HG02970 (cell line): ENCODE data around the gene OCA2.
A peak's percentile ranks its signal among the peaks of the same experiment; 100 is the strongest.

ENCODE experiments used
- ATAC-seq: cut with Tn5 transposase; IDR thresholded peaks from one replicate; pipeline ENCODE4 v1.9.1; 2021; ENCODE audit warnings: mild to moderate bottlenecking, moderate library complexity, moderate number of reproducible peaks; ENCODE audit not compliant: unreplicated experiment, low FRiP score

Gene OCA2

DNA sequence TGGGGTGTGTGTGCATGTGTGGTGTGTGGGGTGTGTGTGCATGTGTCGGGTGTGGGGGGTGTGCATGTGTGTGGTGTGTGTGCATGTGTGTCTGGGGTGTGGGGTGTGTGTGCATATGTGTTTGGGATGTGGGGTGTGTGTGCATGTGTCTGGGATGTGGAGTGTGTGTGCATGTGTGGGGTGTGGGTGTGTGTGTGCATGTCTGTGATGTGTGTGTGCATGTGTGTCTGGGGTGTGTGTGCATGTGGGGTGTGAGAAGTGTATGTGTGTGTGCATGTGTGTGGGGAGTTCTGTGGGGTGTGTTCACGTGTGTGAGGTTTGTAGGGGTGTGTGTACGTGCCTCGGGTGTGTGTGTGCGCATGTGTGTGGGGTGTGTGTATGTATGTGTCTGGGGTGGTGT is 6.7 kb upstream of the OCA2 start:
- ATAC-seq = no peak

DNA sequence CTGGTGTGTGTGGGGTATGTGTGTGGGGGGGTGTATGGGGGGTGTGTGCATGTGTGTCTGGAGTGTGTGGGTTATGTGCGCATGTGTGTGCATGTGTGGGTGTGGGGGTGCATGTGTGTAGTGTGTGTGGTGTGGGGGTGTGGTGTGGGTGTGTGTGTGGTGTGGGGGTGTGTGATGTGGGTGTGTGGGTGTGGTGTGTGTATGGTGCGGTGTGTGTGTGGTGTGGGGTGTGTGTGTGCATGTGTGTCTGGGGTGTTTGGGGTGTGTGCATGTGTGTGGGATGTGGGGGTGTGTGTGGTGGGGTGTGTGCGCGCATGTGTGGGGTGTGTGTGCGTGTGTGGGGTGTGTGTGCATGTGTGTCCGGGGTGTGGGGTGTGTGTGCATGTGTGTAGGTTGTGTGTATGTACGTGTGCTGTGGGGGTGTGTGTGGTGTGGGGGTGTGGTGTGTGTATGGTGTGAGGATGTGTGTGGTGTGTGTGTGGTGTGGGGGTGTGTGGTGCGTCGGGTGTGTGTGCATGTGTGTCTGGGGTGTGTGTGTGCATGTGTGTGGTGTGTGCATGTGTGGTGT is 6.2 kb upstream of the OCA2 start:
- no peak for ATAC-seq

DNA sequence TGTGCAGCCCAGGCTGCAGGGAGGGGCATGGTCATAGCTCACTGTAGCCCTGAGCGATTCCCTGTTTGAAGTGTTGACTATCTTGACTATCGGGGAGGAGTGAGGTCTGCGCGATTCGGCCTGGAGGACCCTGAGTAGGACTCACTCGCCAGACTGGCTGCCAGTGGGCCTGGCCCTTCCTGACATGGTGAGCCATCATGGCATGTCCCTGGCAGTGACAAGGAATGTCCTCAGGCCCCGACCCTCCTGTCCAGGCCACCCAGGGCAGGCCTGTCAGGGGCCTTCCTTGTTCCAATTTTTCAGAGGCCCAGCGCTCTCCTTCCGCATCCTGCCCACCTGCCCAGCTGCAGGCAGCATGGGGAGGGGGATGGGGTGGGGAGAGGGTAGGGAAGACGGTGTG is 5.2 kb upstream of the OCA2 start:
- ATAC-seq = no peak

DNA sequence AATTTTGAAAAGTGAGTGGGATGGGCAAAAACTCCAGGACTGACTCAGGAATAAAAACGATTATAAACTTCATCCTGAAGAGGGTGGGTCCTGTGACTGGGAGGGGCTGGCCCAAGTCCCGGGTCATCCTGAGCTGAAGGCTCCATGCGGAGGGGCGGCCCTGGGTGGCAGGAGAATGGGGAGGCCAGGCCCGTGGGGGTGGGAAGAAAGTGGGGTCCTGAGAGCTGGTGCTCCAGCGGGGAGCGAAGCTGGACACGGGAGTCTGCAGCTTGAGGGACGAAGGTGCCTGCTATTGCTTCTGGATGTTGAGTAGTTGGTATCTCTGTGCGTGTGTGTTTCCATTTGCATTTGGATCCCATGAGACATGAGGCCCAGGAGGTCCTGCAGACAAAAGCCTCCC is 4.7 kb upstream of the OCA2 start:
- ATAC-seq = no peak

DNA sequence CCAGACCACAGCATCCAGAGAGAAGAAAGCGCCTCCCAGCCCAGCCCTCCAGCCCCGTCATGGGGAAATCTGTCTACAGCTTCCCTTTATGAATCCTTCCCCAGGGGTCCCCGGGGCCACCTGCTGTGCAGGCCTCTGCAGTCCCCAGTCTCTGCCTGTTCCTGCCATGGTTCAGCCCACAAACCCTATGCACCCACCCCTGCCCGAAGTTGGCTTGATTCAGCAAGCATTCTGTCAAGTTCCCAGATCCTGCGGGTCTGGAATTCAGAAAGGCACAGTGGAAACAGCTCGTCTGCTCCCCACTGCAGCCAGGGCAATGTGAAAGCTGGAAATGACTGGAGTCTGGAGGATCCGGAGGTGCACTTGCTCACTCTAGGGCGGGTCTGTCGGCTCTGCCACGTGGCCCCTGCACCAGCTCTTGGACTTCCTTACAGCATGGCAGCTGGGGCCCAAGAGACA is 2.9 kb upstream of the OCA2 start:
- no peak for ATAC-seq

DNA sequence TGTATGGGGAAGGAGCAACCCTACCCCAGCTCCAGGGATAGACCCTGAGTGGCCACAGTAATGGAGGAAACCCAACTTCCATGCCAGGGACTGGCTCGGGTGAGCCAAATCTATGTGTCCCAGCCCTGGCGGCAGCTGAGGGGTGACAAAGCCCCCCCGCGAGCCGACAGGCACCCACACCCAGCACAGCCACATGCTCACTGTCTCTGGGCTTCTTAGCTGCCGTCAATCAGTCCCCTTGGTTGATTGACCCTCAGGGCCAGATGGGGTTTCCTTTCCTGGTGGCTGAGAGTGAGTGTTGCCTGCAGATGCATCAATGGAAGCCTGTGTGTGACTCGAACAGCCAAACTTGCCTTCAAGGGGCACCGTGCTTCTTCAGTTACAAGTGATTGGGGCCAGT is 2.1 kb upstream of the OCA2 start:
- ATAC-seq = no peak

DNA sequence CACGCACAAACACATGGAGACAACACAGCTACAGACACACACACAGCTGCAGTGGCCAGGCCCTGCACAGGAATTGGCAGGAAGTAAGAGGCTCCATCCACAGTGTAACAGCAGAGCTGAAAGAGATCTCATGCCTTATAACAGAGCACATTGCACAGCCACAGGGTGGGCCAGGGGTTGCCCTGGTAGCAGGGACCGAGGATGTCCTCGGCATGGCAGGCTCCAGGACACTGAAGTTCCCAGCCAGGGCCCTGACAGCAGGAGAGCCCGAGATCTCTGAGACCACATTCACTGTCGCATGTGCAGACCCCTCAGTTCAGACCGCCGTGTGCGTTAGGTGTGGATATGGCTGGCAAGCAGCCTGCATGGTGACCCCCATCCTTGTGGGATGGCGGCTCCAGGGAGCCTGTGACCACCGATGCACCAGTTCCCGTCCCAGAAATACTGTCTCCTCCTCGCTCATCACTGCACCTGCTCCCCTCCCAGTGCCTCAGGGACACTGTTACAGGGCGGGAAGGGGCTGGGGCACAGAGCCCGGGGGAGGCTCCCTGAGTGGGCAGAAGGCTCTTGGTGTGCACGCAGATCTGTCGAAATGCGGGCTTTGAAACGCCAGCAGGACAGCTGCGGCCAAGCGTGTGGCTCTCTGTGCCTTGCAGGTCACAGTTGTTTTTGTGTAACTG is 1.5 kb upstream of the OCA2 start:
- no peak for ATAC-seq

DNA sequence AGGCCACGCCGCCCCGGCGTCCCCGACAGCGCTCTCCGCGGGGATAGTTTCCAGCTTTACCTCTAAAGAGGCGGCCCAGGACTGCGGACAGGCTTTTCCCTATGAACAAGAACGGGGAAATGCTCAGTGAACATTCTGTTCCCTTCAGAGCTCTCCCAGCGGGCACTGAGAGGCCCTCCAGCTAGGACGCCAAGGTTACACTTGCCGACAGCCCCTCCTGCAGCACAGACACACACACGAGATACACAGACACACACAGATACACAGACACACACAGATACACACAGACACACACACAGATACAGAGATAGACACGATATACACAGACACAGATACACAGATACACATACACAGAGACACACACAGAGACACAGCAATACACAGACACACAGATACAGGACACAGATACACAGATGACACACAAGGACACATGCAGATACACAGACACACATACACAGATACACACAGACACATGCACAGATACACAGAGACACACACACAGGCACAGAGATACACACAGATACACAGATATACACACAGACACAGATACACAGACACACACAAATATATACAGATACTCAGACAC is 533 bp upstream of the OCA2 start:
- no peak for ATAC-seq

DNA sequence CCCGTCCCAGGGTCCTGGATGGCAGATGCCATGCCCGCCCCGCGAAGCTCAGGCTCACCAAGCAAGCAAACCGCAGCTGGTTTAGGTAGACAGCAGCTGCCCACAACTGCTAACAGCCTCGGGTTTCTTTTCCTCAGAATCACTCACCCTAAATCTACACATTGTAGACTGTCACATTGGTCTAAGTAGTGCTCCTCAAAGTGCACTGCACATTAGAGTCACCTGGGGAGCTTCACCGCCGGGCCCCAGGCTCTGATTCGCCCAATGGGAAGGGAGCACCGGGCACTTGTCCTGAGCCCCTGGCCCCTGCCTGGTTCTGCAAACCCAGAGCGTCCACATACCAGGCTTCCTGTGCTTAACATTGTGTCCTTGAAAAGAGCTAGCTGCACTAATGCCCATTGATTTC is 752 bp downstream of the OCA2 start:
- no peak for ATAC-seq

DNA sequence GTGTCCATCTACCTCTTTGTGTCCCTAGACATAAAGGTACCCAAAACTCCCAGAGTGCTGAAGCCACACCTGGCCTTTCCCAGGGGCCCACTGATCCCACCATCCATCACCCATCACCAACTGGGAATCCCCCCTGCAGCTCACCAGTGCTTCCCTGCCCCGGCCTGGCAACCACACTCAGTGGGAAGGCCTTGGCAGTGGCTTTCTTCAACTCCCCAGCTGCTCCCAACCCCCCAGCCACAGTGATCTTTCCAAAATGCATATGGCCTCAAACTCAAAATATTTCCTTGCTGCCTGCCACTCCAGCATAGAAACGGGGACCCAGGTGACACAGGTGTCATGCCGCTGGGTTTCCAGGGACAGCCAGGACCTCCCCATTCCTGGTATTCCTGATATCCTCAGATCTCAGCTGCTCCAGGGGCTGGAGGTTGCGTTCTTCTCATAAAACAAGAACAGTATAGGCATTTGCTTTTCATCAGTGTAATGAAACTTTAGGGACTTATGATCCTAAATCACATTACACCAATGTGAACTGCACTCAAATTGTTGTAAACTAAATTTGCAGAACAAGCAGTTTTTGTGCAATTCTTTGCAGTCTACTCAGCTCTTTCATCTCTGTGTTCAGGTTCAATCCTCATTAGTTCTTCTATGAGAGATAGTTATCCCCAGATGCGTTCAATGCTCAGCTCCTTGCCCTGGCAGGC is 1.3 kb downstream of the OCA2 start:
- no peak for ATAC-seq

DNA sequence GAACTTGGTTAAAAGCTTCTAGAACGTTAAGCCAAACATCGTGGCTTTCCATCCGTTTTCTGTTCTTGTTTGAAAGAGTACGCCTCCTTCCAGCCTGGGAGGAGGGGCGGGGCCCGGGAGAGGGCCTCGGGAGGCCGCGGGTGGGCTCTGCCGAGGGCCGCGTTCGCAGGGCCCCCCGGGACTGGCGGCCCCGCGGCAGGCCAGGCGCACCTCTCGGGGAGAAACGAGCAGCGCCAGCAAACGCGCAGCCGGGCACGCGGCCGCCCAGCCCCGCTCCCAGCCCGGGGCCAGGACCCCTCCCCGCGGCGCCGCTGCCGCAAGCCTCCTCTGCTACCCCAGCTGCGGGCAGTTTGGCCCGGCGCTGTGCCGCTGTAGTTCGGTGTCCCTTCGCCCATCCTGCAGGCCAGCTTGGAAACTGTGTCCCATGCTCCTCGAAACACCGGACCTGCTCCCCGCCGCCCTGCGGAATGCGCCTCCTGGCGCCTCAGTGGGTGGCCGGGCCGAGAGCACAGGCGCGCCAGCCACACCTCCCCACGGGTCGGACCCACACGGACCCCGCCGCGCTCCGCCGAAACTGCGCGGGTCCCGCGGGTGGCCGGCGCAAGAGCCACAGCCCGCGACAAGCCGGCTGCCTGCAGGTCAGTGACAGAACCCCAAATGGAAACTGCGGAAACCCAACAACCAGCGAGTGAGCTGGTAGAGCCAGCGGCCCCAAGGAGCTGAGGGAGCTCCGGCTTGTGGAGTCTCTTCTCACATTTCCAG is 2.3 kb downstream of the OCA2 start:
- no peak for ATAC-seq

DNA sequence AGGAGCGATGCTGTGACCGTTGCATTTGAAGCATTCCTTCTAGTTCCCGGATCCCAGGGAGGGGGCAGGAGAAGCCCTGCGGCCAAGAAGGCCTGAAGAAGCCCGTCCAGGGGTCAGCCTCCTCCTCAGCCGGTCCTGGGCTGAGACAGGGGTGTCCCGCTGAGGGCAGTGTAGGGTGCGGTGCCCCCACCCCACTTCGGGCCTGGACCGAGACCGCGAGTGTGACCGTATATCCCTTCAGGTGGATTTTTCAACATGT is 2.8 kb downstream of the OCA2 start:
- no peak for ATAC-seq

DNA sequence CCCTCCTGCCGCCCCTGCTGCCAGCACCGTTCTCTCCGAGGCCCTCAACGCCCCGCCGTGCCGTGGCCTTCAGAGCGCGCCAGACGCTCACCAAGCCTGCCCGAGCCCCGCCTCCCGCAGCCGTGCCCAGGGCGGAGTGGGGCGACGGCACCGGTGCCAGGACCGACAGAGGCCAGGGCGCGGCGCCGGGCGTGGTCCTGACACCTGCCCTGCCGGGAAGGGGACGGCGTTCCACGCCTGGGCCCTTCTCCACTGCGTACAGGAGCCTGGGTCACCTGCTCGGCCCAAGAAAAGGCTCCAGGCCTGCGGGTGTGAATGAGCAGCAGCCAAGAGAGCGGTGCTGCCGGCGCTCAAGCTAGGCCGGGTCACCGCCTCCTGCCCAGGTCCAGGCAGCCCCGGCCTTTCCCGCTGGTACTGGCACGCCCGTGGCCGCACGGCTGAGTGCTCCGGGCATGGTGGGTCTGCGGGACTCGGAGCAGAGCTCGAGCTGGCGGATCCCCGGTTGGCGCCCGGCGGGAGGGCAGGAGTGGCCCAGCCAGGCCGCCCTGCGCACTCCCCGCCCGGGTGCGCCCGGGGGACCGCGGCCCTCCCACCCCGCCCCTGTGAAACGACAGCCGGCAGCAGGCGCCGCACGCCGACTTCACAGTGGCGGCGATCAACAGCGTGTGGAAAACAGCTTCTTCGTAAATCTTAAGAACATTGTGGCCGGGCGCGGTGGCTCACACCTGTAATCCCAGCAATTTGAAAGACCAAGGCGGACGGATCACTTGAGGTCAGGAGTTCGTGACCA is 4.2 kb downstream of the OCA2 start:
- ATAC-seq = no peak

DNA sequence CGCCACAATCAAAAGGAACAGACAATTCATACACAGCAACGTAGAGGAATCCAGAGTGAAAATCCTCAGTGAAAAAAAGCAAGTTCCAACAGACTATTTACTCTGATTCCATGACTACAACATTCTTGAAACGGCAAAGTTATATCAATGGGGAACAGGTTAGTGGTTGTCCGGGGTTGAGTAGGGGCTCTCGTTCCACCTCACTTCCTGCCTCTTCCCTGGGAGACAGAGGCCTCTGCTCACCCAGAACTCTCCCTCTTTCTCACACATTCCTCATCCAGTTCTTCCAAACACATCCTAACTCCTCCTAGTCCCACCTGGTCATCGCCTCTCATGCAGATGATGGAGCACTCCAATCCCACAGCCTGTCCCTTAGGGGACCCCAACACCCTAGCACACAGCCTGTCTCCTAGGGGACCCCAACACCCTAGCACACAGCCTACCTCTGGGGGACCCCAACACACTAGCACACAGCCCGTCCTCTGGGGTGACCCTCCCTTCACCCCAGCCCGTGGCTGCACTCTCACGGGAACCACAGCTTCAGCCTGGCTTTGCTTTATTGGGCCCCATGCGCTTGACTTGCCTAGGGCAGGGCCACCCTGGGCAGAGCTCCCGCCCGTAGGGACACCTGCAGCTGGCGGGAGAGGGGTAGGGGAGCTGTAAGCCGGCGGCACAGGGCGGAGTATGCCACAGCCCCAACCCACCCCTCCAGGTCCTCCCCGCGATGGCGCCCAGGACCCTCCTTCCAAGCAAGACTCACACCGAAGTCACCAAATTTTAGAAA is 5.2 kb downstream of the OCA2 start:
- no peak for ATAC-seq

DNA sequence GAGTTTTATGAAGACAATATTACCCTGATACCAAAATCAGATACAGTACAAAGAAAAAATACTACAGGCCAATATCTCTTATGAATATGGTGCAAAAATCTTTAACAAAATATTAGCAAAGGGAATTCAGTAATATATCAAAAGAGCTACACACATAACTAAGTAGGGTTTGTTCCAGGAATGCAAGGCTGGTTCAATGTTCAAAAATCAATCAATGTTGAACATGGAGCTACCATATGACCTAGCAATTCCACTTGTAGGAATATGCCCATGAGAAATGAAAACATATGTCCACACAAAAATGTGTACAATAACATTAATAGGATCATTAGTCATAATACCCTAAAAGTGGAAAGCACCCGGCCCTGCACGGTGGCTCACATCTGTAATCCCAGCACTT is 7.8 kb downstream of the OCA2 start:
- ATAC-seq = no peak

DNA sequence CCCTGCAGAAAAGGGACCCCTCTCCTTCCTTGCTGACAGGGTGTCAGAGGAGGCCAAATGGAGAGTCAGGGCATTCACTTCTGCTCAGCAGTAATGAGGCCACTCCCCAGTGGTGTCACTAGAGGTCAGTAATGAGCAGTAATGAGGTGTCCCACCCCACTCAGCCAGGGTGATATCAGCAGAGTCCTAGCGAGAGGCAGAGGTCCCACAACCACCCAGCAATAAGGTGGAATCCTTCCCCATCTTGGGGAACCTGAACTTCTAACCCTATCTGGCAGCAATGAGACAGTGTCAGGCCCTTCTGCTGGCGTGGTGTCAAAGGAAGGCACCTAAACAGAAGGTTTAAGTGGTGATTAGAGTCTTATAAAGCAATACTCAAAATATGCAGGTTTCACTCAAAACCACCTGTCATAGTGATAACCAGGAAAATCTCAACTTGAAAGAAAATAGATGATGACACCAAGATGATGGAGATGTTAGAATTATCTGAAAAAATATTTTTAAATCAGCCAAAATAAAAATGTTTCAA is 12.9 kb downstream of the OCA2 start:
- peak; percentile 87 for ATAC-seq

DNA sequence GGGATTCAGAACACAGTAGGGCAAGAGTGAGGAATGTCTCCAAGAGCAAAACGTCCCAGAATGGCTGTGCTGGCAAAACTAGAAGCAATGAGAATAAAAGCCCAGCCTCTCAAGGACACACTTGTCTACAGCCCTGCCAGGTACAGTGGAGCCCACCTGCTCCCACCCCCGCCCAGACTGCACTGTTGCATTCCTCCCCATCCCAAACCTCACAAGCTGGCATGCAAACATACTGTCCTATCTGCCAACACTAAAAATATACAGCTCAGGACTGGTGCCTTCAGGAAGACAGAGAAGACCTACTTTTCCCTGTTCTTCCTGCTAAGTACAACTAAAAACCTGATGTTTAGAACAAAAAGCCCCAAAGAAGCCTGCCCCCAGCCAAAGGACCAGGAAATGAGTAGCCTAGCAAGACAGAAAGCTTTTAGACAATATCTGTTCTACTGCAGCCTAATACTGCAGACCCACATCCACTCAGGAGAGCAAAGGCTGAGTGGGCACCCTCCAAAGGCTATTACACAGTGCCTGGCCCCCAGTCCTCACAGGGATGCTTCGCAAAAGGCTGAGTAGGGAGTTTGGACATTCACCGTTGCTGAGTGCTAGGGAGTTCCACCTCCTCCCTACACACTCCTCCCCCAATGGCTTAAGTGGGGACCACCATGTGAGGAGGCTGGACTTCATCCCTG is 13.5 kb downstream of the OCA2 start:
- no peak for ATAC-seq

DNA sequence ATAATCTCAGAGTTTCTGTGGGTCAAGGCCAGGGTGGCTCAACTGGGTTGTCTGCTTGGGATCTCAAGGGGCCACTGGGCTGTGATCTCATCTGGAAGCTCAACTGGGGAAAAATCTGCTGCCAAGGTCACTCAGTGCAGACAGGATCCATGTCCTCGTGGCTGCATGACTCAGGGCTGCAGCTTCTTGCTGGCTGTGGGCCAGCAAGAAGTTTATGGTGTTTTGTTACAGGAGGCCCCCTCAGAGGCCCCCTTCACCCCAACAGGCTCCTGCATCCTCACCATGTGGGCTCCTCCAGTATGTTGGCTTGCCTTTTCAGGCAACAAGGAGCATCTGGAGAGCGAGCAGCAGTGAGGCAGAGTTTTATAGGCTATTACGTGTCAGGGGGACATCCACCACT is 14.6 kb downstream of the OCA2 start:
- no peak for ATAC-seq
